Midbrain (tissue), 1 donor: Measurements from ENCODE around the gene ATP9A.
"Not testable (repeated sequence)": the region's sequence is repeated elsewhere in the genome, so short reads cannot be mapped to it uniquely, and the experiment has no call there.

Experiments
- DNase-seq: peaks from one replicate; lab custom pipeline; 2025; lab: John Stamatoyannopoulos, UW

ATP9A gene

DNA sequence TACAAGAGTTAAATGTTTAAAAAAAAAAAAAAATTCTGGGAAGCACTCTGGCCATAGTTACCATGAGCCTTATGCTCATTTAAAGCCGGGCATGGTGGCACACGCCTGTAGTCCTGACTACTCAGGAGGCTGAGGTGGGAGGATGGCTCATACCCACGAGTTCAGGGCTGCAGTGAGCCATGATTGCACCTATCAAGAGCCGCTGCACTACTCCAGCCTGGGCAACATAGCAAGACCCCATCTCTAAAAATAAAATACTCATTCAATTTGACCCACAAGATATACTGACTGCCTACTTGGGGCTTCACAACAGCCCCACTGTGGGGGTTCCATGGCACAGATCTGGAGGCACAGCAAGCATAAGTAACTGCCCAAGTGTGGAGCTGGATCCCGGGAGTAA lies 113.7 kb downstream of the ATP9A start:
- no peak for DNase-seq

DNA sequence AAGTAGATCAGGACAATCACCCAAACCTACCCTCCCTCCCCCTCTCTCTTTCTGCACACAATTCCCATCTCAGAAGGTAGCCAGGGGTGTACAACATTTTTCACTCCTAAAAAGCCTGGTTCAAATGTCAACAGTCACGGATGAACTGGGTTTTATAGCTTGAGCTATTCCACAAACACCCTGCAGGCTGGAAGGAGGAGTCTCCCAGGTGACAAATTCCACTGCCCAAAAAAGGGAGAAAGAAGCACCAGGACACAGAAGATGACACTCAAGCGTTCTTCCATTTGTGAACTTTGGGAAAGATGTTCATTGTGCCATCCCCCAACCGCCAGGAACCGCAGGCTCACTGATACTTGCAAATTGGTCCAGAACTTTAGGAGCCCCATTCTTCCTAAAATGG lies 114.1 kb downstream of the ATP9A start:
- no peak for DNase-seq

DNA sequence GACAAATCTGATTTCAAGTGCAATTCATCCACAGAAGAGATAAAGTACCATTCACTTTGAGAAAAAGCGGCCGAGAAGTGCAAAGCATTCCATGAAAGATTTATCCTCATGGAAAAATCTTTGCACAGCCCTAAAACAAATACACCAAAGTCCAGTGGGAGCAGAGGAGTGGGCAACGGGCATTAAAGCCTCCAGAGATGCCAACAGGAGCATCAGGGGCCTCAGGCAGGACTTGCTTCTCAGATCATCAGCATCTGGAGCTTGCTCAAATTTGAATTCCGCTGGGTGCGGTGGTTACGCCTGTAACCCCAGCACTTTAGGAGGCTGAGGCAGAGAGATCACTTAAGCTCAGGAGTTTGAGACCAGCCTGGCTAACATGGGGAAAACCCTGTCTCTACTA lies 115.0 kb downstream of the ATP9A start:
- DNase-seq: no peak

DNA sequence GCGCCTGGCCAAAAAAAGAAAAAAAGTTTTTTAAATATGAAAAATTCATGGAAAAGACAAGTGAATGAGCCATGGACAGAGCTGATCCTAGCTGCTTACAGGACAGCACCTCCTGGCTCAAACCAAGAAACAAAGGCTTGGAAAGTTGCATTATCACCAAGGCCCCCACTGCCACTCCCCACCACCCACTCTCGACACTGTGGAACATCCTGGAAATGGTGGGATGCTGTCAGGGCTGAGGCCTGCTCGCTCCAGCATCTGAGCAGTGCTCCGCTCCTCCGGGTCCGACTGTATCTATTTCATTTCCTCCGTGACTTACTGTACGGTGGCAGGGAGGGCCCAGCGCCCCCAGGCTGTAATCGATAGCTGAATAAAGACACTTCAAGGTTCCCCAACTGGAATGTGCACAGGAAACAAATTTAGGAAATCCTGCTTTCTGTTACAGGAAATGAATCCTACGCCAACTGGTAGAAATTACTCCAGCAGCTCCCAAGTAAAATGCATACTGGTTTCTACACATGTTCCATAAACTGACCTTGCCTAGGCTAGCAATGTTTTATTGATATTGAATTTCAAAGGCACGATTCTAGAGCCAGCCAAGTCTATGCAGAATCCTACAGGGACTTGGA lies 116.2 kb downstream of the ATP9A start:
- no peak for DNase-seq

DNA sequence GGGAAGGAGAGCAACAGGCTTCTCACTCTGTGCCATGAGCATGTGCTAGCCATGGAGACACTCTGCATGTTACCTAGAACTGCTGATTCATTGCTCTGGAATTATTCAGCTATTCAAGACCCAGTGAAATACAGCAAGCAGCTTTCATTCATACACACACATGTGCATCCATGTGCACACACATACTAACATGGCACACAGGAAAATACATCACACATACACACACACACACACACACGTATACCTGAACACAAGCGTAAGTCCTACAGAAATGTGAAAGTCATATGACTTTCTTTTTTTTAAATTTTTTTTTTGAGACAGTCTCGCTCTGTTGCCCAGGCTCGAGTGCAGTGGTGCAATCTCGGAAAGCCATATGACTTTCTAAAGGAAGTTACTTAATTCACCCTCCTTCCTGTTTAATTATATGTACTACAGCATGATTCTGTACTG lies 117.5 kb downstream of the ATP9A start:
- no peak for DNase-seq

DNA sequence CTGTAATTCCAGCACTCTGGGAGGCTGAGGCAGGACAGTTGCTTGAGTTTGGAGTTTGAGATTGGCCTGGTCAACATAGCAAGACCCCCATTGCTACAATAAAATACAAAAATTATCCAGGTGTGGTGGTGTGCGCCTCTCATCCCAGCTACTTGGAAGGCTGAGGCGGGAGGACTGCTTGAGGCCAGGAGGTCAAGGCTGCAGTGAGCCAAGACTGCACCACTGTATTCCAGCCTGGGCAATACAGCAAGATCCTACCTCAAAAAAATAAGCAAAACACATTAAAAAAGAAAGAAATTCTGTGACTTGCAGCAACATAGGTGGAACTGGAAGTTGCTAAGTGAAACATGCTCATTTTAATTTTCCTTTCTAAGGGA lies 119.6 kb downstream of the ATP9A start:
- no peak for DNase-seq

DNA sequence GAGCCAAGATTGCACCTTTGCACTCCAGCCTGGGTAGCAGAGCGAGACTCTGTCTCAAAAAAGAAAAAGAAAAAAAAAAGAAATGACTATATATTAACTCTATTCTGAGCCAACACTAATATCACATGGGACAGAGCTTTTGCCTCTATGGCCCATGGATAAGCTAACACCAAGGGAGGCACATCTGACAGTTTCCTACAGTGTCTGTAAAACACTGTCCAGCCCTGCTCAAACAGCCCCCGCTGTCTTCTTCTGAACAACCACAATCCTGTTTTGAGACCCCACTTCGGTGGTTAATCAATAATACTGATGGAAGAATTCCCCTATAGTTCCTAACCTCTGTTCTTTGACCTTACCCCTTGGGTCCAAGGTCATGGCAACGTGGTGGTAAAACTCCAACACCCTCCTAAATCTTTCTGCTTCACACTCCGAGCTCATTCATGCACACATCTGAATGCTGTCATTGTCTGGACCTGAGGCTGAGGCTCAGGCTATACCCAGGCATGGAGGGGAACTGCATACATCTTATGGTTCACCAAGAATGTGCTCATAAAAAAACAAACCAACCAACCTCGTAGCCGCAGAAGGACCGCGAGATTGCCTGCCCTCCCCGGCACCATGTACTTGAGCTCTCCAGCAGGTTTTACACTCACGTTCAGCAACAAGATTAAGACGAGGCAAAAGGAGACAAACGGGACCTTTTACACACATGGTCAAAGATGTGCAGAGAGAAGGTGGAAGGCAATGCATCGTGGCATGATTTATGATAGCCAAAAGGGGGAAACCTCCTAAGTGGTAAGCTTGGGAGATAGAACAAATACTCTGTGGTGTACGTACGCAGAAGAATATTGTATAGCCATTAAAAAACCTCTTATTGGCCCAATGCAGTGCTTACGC lies 120.3 kb downstream of the ATP9A start:
- DNase-seq: no peak

DNA sequence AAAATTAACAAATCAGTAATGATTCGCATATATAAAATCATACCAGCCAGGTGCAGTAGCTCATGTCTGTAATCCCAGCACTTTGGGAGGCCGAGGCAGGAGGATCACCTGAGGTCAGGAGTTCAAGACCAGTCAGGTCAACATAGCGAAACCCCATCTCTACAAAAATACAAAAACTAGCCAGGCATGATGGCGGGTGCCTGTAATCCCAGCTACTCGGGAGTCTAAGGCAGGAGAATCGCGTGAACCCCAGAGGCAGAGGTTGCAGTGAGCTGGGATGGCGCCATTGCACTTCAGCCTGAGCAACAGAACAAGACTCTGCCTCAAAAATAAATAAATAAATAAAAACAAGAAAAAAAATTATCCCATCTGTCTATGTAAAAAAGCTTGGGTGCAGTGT lies 124.4 kb downstream of the ATP9A start:
- DNase-seq: not testable (repeated sequence)

DNA sequence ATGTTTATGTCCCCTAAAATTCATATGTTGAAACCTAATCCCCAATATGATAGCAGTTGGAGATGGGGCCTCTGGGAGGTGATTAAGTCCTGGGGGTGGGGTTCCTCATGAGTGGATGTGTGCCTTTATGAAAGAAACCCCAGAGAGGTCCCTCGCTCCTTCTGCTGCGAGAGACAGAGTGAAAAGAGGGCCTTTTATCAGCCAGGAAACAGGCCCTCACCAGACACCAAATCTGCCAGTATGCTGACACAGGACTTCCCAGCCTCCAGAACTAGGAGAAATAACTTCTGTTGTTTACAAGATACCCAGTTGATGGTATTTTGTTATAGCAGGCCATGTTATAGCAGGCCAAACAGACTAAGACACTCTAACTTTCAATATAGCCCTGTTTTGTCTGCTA lies 124.8 kb downstream of the ATP9A start:
- DNase-seq: no peak

DNA sequence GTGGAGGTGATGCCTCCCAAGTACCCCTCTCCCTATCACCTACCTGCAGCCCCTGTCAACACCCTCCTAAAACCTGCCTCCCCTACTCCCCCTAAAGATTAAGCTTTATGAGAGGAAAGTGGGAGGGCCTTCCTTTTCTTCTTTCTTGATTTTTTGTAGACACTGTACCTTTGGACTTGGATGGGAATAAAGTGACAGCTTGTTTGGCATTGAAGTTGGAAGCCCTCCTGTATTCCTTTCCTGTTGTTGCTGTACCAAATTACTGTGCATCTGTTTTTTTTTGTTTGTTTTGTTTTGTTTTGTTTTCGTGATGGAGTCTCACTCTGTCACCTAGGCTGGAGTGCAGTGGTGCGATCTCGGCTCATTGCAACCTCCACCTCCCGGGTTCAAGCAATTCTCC lies 126.3 kb downstream of the ATP9A start:
- no peak for DNase-seq

DNA sequence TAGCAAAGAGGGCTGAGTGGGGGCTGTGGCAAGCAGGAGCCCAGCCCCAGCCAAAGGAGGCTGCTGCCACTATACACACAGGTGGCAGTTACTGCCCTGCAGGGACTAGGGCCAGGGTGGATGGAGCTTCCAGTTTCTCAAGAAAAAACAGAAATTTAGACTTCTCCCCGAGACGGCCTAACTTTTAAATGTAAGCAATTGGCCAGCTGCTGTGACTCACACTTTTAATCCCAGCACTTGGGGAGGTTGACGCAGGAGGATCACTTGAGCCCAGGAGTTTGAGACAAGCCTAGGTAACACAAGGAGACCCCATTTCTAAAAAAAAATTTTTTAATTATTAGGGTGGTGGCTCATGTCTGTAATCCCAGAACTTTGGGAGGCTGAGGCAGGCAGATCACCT lies 127.4 kb downstream of the ATP9A start:
- no peak for DNase-seq

DNA sequence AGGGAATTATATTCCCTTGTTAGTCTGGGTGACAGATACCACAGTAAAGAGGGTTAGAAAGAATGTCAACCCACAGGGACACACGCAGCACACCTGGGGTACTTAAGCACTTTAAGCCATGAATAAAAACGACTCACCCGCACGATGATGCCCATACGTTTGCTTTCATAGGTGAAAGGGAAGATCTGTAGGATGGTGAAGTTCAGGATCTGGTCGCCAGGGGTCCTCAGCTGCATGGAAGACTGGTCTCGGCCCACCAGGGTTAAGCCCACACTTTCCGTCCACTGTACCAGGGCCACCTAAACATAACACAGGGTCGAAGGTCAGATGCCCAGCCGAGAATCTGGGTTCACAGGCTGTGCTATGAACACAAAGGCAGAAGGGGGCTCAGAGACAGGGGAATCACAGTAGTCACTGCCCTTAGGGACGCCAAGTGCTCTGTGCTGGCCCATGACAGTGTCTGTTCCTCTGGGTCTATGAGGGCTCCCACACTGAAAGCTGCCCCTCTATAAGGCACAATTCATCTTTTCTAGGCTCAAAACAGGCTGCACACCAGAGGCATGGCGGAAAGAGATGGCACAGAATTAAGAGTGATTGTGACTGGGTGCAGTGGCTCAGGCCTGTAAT lies 128.9 kb downstream of the ATP9A start:
- DNase-seq: peak; percentile 21

DNA sequence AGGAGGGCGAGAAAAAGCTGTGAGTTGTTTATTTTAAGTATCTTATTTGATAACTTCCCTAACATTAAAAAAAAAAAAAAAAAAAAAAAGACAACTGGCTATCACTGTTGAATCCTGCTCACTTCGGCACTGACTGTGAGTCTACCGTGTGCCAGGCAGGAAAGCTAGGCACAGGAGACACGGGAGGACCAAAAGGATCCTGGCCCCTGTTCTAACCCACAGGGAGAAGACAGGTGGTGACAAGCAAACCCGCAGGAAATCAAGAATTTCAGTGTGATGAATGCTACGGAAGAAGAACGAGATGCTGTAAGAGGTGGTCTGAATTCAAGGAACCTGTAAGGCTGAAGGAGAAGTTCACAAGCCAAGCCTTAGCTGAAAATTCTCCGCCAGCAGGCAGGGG lies 130.9 kb downstream of the ATP9A start:
- DNase-seq: no peak

DNA sequence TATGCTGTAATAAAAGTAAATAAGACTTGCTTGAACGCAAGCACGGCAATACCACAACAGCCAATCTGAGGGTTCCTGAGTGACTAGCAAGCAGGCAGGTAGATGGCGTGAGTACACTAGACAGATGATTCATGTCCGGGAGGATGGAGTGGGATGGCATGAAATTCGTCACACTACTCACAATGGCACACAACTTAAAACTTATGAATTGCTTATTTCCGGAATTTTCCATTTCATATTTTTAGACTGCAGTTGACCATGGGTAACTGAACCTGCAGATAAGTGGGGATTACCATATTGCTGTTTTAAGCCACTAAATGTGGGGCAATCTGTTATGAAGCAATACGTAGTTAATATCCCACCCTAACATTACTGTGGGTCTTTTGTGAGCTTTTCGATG lies 132.1 kb downstream of the ATP9A start:
- DNase-seq: no peak

DNA sequence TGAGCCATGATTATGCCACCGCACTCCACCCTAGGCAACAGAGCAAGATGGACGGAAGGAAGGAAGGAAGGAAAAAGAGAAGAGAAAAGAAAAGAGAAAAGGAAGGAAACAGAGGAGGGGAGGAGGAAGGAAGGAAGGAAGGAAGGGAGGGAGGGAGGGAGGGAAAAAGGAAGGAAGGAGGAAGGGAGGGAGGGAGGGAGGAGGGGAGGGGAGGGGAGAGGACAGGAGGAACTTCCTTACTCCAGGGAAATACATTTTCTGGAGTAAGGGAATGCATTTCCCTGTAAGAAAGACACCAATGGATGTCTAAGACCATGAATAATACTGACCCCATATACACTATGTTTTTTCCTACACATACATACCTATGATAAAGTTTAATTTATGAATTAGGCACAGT lies 132.5 kb downstream of the ATP9A start:
- no peak for DNase-seq

DNA sequence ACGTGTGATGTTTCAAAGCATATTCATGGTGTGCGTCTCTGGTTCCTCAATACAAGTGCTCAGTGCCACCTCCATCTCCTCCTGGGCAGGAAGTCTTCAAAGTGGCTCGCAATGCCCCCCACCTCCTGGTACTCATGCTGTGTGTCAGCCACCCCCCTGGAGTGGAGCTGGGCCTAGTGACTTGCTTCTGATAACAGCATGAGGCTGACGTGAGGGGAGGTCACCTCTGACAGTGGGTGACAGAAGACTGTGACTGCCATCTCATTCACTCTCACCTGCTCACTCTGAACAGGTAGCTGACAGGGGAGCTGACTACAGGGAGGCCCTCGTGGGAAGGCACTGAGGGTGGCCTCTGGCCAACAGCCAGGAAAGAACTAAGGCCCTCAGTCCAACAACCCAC lies 133.3 kb downstream of the ATP9A start:
- no peak for DNase-seq

DNA sequence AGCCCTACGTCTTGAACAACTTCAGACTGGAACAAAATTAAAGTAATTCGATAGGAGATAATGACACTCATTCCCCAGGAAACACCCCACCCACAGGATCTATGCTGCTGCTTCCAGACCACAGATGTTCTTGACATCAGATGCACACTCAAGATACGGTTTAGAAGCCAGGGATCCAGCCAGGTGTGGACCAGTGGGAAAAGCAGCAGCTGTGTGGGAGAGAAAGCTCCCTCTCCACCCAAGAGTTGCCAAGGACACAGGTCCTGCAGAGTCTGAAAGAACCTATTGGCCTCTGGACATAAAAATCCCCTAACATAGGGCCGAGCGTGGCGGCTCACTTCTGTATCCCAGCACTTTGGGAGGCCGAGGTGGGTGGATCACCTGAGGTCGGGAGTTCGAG lies 133.9 kb downstream of the ATP9A start:
- DNase-seq: no peak

DNA sequence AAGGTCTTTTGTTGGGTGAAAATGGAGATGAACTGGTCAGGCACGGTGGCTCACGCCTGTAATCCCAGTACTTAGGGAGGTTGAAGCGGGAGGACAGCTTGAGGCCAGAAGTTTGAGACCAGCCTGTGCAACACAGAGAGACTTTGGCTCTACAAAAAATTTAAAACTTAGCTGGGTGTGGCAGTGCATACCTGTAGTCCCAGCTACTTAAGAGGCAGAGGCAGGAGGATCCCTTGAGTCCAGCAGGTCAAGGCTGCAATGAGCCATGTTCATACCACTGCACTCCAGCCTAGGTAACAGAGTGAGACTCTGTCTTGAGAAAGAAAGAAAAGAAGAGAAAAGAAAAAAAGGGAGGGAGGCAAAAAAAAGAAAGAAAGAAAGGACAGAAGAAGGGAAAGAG lies 134.8 kb downstream of the ATP9A start:
- no peak for DNase-seq

DNA sequence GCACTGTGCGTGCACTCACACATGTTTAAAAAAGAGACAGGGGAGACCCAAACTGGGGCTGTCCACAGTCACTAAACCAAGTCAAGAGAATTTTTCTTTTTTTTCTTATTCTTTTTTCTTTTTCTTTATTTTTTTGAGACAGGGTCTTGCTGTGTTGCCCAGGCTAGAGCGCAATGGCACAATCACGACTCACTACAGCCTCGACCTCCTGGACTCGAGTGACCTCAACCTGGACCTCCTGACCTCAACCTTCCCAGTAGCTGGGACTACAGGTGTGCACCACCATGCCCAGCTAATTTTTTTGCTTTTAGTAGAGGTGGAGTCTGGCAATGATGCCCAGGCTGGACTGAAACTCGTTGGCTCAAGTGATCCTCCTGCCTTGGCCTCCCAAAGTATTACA lies 136.2 kb downstream of the ATP9A start:
- no peak for DNase-seq

DNA sequence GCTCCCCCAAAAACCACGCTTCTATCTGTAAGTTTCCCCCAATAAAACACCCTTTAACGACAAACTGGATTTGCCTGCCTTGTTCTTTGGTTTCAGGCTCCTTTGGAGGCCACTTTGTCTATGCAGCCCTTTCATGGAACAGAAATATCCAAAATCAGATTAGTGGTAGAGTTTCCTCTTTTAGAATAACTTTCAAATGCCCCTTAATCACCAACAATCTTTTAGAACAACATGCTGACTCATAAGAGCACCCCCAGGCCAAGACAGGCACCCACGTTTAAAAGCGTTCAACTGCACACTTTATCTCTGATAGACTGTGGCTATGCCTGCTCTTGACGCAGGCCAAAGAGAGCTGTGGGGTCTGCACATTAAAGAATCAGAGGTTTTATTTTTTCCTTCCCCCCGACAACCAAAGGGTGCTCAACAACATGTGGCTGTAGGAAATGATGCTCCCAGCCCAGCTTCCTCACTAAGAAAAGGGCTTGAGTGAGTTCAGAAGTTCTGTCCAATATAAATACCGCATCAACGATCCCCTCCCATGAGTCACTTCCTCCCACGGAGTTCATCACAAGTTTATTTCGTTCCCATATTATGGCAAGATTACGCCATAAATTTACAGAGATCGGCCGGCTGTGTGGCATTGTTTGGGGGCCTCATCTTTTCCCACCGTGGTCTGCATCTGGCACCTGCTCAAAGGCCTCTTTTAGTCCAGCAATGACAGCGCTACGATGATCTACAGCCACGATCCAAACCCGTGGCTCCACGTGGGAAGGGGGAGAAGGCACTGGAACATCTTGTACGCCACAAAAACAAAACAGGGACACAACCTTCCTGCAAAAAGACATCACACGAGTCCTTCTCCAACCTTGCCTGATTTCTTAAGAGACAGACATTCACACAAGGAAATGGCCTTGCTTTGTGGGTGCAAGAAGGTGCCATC lies 136.9 kb downstream of the ATP9A start:
- no peak for DNase-seq

DNA sequence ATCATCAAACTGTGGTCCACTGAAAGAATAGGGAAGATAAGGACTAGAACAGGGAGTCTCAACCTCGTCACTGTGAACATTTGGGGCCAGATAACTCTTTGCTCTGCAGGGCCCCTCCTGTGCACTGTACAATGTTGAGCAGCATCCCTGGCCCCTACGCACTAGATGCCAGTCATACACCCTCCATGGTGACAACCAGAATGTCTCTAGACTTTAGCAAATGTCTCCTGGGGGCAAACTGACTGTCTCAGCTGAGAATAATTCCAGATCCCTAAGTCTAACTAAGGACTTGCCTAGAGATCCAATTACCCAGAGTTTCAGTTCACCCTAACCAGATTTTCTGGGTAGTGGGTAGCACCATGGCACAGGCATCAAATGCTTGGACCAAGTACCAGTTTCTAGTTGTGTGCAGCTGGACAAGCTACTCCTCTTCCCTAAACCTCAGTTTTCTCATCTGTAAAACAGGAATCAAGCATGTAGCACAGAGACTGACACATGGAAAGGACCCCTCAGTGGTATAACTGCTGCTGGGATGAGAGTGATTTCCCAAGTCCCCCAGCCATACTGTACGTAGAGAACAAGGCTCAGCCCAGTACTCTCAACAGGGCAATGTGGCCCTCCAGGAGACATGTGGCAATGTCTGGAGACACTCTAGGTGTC lies 138.7 kb downstream of the ATP9A start:
- no peak for DNase-seq
